H1 (cell line): ENCODE results near the gene POU4F1. TPM values are rescaled to one million over a fixed set of nuclear protein-coding genes. Genes with fewer than 3 reads are reported as not detected.

Source experiments
- CTCF ChIA-PET: fragments of 300-600 bp; sonication (Branson Sonifier 250); formaldehyde crosslinking; loops from one replicate; lab custom pipeline; 2021; ENCODE audit not compliant: partially characterized antibody; lab: Charles Lee
- POLR2A ChIA-PET: fragments of 300-600 bp; sonication (Branson Sonifier 250); formaldehyde crosslinking; loops from one replicate; lab custom pipeline; 2021; ENCODE audit warnings: inconsistent platforms; ENCODE audit not compliant: partially characterized antibody; lab: Charles Lee
- DNase-seq, 2 experiments: peaks; one replicate each; pipeline versions ENCODE4 v3.0.0 to v3.0.0-alpha.2; 2010 to 2022; ENCODE audit warnings: low spot score in 2 of 2, low read depth in 1 of 2, mixed read lengths in 1 of 2
- FAIRE-seq: peaks from 2 replicates; lab custom pipeline; 2011; peaks lifted over from hg19 to GRCh38; lab: Jason Lieb, UNC
- H2AFZ ChIP-seq: 2 replicates; pipeline ENCODE4 v1.8.1; 2012; ENCODE audit warnings: low read length, inconsistent platforms
- H2AK5ac ChIP-seq: 2 replicates; pipeline ENCODE4 v1.6.1; 2013; ENCODE audit warnings: low read depth, low read length
- H2BK120ac ChIP-seq: replicated peaks from 2 replicates; pipeline ENCODE3; 2013; ENCODE audit warnings: low read depth, low read length, inconsistent platforms
- H2BK12ac ChIP-seq: 2 replicates; pipeline ENCODE4 v1.6.1; 2013; ENCODE audit warnings: low read depth, low read length
- H2BK15ac ChIP-seq: 2 replicates; pipeline ENCODE4 v1.6.1; 2013; ENCODE audit warnings: low read length
- H2BK20ac ChIP-seq: 2 replicates; pipeline ENCODE4 v1.6.1; 2013; ENCODE audit warnings: low read length
- H2BK5ac ChIP-seq: 2 replicates; pipeline ENCODE4 v1.6.1; 2013; ENCODE audit warnings: low read depth, low read length
- H3K14ac ChIP-seq: 2 replicates; pipeline ENCODE4 v1.6.1; 2013; ENCODE audit warnings: inconsistent platforms; ENCODE audit not compliant: insufficient read length
- H3K18ac ChIP-seq: 2 replicates; pipeline ENCODE4 v1.6.1; 2013; ENCODE audit warnings: low read length; ENCODE audit errors: extremely low read depth
- H3K23ac ChIP-seq: 2 replicates; pipeline ENCODE4 v1.6.1; 2013; ENCODE audit warnings: inconsistent platforms; ENCODE audit not compliant: insufficient read length
- H3K23me2 ChIP-seq: 2 replicates; pipeline ENCODE4 v1.6.1; 2013; ENCODE audit warnings: low read depth, low read length
- H3K27ac ChIP-seq: 2 replicates; pipeline ENCODE4 v1.6.1; 2011; ENCODE audit warnings: low read depth, low read length, inconsistent platforms
- H3K27me3 ChIP-seq, 4 experiments: replicated peaks in 1 of 4; 1 replicate in 1 of 4; 2 replicates in 3 of 4; pipeline versions ENCODE4 v1.6.1 to v1.8.1; 2011 to 2013; ENCODE audit warnings: low read length in 3 of 4, mild to moderate bottlenecking in 3 of 4, inconsistent platforms in 2 of 4, mixed read lengths in 2 of 4, moderate library complexity in 1 of 4; ENCODE audit not compliant: control insufficient read depth in 3 of 4, insufficient read depth in 3 of 4; ENCODE audit errors: extremely low read depth in 1 of 4
- H3K36me3 ChIP-seq, 4 experiments: 2 replicates each; pipeline versions ENCODE4 v1.6.1 to v1.8.1; 2011 to 2013; ENCODE audit warnings: mild to moderate bottlenecking in 4 of 4, low read length in 3 of 4, moderate library complexity in 2 of 4, control low read depth in 1 of 4, inconsistent platforms in 1 of 4; ENCODE audit not compliant: insufficient read depth in 4 of 4, control insufficient read depth in 2 of 4
- H3K4ac ChIP-seq: replicated peaks from 2 replicates; pipeline ENCODE3; 2013; ENCODE audit warnings: low read length, low read depth, mixed read lengths, inconsistent platforms; ENCODE audit not compliant: insufficient read length
- H3K4me1 ChIP-seq, 4 experiments: replicated peaks in 1 of 4; 1 replicate in 1 of 4; 2 replicates in 3 of 4; pipeline versions ENCODE4 v1.6.1 to v1.8.1; 2011 to 2013; ENCODE audit warnings: low read length in 3 of 4, inconsistent platforms in 2 of 4, mixed read lengths in 1 of 4; ENCODE audit not compliant: insufficient read depth in 4 of 4, control insufficient read depth in 3 of 4
- H3K4me2 ChIP-seq, 2 experiments: 2 replicates each; pipeline versions ENCODE4 v1.6.1 to v1.8.1; 2011 to 2013; ENCODE audit warnings: low read depth in 2 of 2, low read length in 2 of 2, control low read depth in 1 of 2, inconsistent platforms in 1 of 2, mild to moderate bottlenecking in 1 of 2; ENCODE audit not compliant: insufficient read depth in 1 of 2
- H3K4me3 ChIP-seq, 4 experiments: fragments of 200-600, 300-600 bp in 1 of 4; sonication (generic), shearing (Covaris generic), sonication (Bioruptor Twin) in 1 of 4; 2 replicates each; pipeline versions ENCODE4 v1.5.1 to v1.8.1; 2011 to 2016; ENCODE audit warnings: low read length in 4 of 4, low read depth in 3 of 4, control low read depth in 2 of 4, inconsistent platforms in 2 of 4, mild to moderate bottlenecking in 2 of 4, mixed read lengths in 1 of 4, moderate library complexity in 1 of 4; ENCODE audit not compliant: insufficient read depth in 2 of 4; ENCODE audit errors: extremely low read depth in 1 of 4
- H3K56ac ChIP-seq: replicated peaks from 2 replicates; pipeline ENCODE3; 2013; ENCODE audit warnings: low read depth, mild to moderate bottlenecking, mixed read lengths, low read length, inconsistent platforms; ENCODE audit not compliant: insufficient read length
- H3K79me1 ChIP-seq: 2 replicates; pipeline ENCODE4 v1.6.1; 2013; ENCODE audit warnings: low read depth, low read length, control low read depth
- H3K79me2 ChIP-seq, 2 experiments: 2 replicates each; pipeline versions ENCODE4 v1.6.1 to v1.8.1; 2012 to 2013; ENCODE audit warnings: low read length in 2 of 2, mild to moderate bottlenecking in 2 of 2, inconsistent platforms in 1 of 2; ENCODE audit not compliant: insufficient read depth in 2 of 2, control insufficient read depth in 1 of 2
- H3K9ac ChIP-seq, 4 experiments: replicated peaks in 1 of 4; 1 replicate in 1 of 4; 2 replicates in 3 of 4; pipeline versions ENCODE4 v1.6.1 to v1.8.1; 2011 to 2013; ENCODE audit warnings: low read depth in 3 of 4, low read length in 3 of 4, control low read depth in 2 of 4, mild to moderate bottlenecking in 2 of 4, moderate library complexity in 2 of 4, inconsistent platforms in 1 of 4; ENCODE audit errors: extremely low read depth in 1 of 4
- H3K9me3 ChIP-seq, 2 experiments: 2 replicates each; pipeline versions ENCODE4 v1.6.1 to v1.8.1; 2012 to 2013; ENCODE audit warnings: mild to moderate bottlenecking in 2 of 2, moderate library complexity in 2 of 2, control low read depth in 1 of 2, inconsistent platforms in 1 of 2, low read depth in 1 of 2, low read length in 1 of 2, mixed read lengths in 1 of 2; ENCODE audit not compliant: insufficient read depth in 2 of 2
- H4K20me1 ChIP-seq, 2 experiments: replicated peaks in 1 of 2; 2 replicates each; pipeline versions ENCODE3 to v1.8.1; 2011 to 2013; ENCODE audit warnings: inconsistent platforms in 2 of 2, low read length in 2 of 2, mild to moderate bottlenecking in 1 of 2; ENCODE audit not compliant: insufficient read depth in 2 of 2, control insufficient read depth in 1 of 2
- H4K5ac ChIP-seq: 2 replicates; pipeline ENCODE4 v1.6.1; 2013; ENCODE audit warnings: low read length, low read depth, mixed read lengths, inconsistent platforms; ENCODE audit not compliant: insufficient read length
- H4K8ac ChIP-seq: 2 replicates; pipeline ENCODE4 v1.8.0; 2013; ENCODE audit warnings: mild to moderate bottlenecking, moderate library complexity, low read length, inconsistent platforms; ENCODE audit not compliant: insufficient read depth; ENCODE audit errors: extremely low read depth
- H4K91ac ChIP-seq: replicated peaks from 2 replicates; pipeline ENCODE3; 2013; ENCODE audit warnings: low read length, mixed read lengths, inconsistent platforms; ENCODE audit not compliant: insufficient read length
- EP300 ChIP-seq, 2 experiments: IDR thresholded peaks; 1 replicate in 1 of 2; 2 replicates in 1 of 2; pipeline ENCODE4 v1.6.1; 2011 to 2012; ENCODE audit warnings: low read depth in 2 of 2, low read length in 2 of 2, mild to moderate bottlenecking in 2 of 2, borderline replicate concordance in 1 of 2, inconsistent platforms in 1 of 2, moderate library complexity in 1 of 2
- HDAC2 ChIP-seq, 2 experiments: fragments of 300-600 bp in 1 of 2; sonication (generic) in 1 of 2; IDR thresholded peaks; 2 replicates each; pipeline ENCODE4 v1.6.1; 2011 to 2012; ENCODE audit warnings: low read depth in 2 of 2, low read length in 2 of 2, mild to moderate bottlenecking in 2 of 2, moderate library complexity in 2 of 2, borderline replicate concordance in 1 of 2, inconsistent platforms in 1 of 2
- MAX ChIP-seq: IDR thresholded peaks from 2 replicates; pipeline ENCODE4 v1.6.1; 2012; ENCODE audit warnings: inconsistent platforms
- RAD21 ChIP-seq, 2 experiments: IDR thresholded peaks in 1 of 2; conservative IDR thresholded peaks in 1 of 2; 2 replicates each; pipeline ENCODE4 v1.6.1; 2011; ENCODE audit warnings: low read depth in 2 of 2, low read length in 2 of 2, improper control_type of control experiment in 1 of 2, inconsistent platforms in 1 of 2, mild to moderate bottlenecking in 1 of 2, moderate library complexity in 1 of 2
- SIN3A ChIP-seq, 2 experiments: IDR thresholded peaks in 1 of 2; conservative IDR thresholded peaks in 1 of 2; 2 replicates each; pipeline ENCODE4 v1.6.1; 2011 to 2012; ENCODE audit warnings: low read length in 2 of 2, improper control_type of control experiment in 1 of 2, low read depth in 1 of 2, mild to moderate bottlenecking in 1 of 2
- WGBS, 2 experiments: shearing (Covaris generic) in 1 of 2; methylation state at CpG; one replicate each; pipeline versions ENCODE4 v1.1.6 to v1.1.7; 2013 to 2015; ENCODE audit warnings: low lambda C conversion rate in 2 of 2, mixed read lengths in 2 of 2, inconsistent platforms in 1 of 2, low coverage in 1 of 2, missing lambda C conversion rate in 1 of 2; ENCODE audit not compliant: insufficient replicate concordance in 2 of 2, insufficient coverage in 1 of 2, insufficient read length in 1 of 2; ENCODE audit errors: extremely low coverage in 1 of 2, missing lambda C conversion rate in 1 of 2; 5-methylcytosine and 5-hydroxymethylcytosine counted together
- polyA plus RNA-seq, 7 experiments: library from polyadenylated mRNA; depleted of rRNA in 3 of 7; stranded (reverse) in 5 of 7; unstranded in 2 of 7; fragments of >200 nt in 5 of 7; fragments of 200-250 nt in 2 of 7; gene quantifications; 1 replicate in 5 of 7; 2 replicates in 1 of 7; 4 replicates in 1 of 7; pipeline versions ENCODE4 v1.2.1 to v1.2.3, GENCODE V29; 2011 to 2013; ENCODE audit warnings: missing spikeins in 2 of 7, mixed read lengths in 2 of 7
- total RNA-seq: library from RNA; stranded (reverse); fragmentation: NEBNext Ultra II Directional; extraction: Animal tissue kit (Norgen Biotek cat#: 25700); gene quantifications from 2 replicates; pipeline ENCODE4 v1.2.1, GENCODE V29; 2021

Gene POU4F1
- total and polyA plus RNA-seq, 2 of the 8 experiments (the other 6 are each of a cell fraction or from before 2014, with no cell fraction given), result 0.09 to 0.32 TPM

- Histone ChIP-seq H4K8ac (no peak overlapping the region), H2BK15ac (no peak overlapping the region), H2BK120ac (no peak overlapping the region), H3K23me2 (peaks cover 2% of the 10 kb centered on the region; the same call in 1 of the 2 replicates), H2BK5ac (no peak overlapping the region), H3K27me3 (peaks cover 32 to 63% (median 47%) of the 10 kb centered on the region in 4 experiments), H2BK20ac (no peak overlapping the region), H3K56ac (no peak overlapping the region), H3K9ac (no peak overlapping the region), H3K4me1 (peaks cover 3 to 14% (median 8%) of the 10 kb centered on the region in 4 experiments; a peak in 6 of 7 replicates), H2BK12ac (no peak overlapping the region), H3K23ac (no peak overlapping the region), H3K4me3 (no peak overlapping the region), H3K18ac (no peak overlapping the region), H3K9me3 (no peaks in the 10 kb centered on the region), H3K79me1 (no peaks in the 10 kb centered on the region), H3K4me2 (no peak overlapping the region), H3K27ac (no peak overlapping the region), H4K5ac (no peak overlapping the region), H3K79me2 (no peaks in the 10 kb centered on the region), H3K14ac (no peak overlapping the region), H3K36me3 (no peaks in the 10 kb centered on the region), H4K91ac (no peak overlapping the region), H2AK5ac (no peak overlapping the region), H3K4ac (no peak overlapping the region), H4K20me1 (peaks cover 0 to 5% of the 10 kb centered on the region in 2 experiments), H2AFZ (no peak overlapping the region)
- POLR2A ChIA-PET, result interaction anchor here (0.9 to 1.0 kb wide), 2 partner anchors 14 to 22 kb away, joined by 4 read pairs; partner anchors contain the start of gene POU4F1
- DNase-seq (peak in 1 of 2 experiments; percentile 89), FAIRE-seq (peak; percentile 86)
- CTCF ChIA-PET, result interaction anchor here (0.6 to 1.5 kb wide), 5 partner anchors 10 to 822 kb away, joined by 3 to 5 read pairs (median 3); no protein-coding TSS in a partner anchor
- 4% methylated on average over 7 of the region's 7 CpGs; no CpG with 5 or more reads in 1 of the 2 experiments for WGBS, 2 experiments
- TF ChIP-seq HDAC2 (IDR thresholded peaks at IDR 0.05; ENCODE audit: borderline replicate concordance in 1 of 2, low read depth in 2 of 2, low read length in 2 of 2) (peak in 1 of 2 experiments; percentile 83; a peak in 2 of 4 replicates), SIN3A (conservative IDR thresholded peaks at IDR 0.05 in 1 of 2, IDR thresholded peaks at IDR 0.05 in 1 of 2; ENCODE audit: low read depth in 1 of 2, low read length in 2 of 2) (peak; percentile 40 to 60; a peak in 1 of 4 replicates), RAD21 (IDR thresholded peaks at IDR 0.05 in 1 of 2, conservative IDR thresholded peaks at IDR 0.05 in 1 of 2; ENCODE audit: low read depth in 2 of 2, low read length in 2 of 2) (peak in 1 of 2 experiments; percentile 5; a peak in 1 of 4 replicates), EP300 (IDR thresholded peaks at IDR 0.05; ENCODE audit: borderline replicate concordance in 1 of 2, low read depth in 2 of 2, low read length in 2 of 2) (no peak), MAX (0 out of 2 replicates have a peak, but pooled peaks have one; percentile 24)
Observed at GRCh38 chr13:78589206-78589605, 14.1 kb downstream of the POU4F1 start.
